Vagina (tissue), 2 donors: ENCODE data around the gene CREB5.

Experiments
- POLR2A ChIP-seq, 2 donors: fragments of 450-650 bp; IDR thresholded peaks; one replicate each; pipeline ENCODE4 v1.6.1; 2017; ENCODE audit warnings: antibody characterized with exemption in 2 of 2, mild to moderate bottlenecking in 2 of 2, moderate library complexity in 2 of 2
- POLR2AphosphoS5 ChIP-seq, 2 donors: sonication (generic); formaldehyde crosslinking; IDR thresholded peaks; one replicate each; pipeline ENCODE4 v1.9.0; 2017; ENCODE audit warnings: antibody characterized with exemption in 2 of 2, mild to moderate bottlenecking in 2 of 2, low read depth in 1 of 2; ENCODE audit not compliant: insufficient read depth in 1 of 2
- TF ChIP-seq, protein P1 (sequence below), 3 experiments: fragments of 450-650 bp in 2 of 3; fragments of 200-600 bp in 1 of 3; sonication (generic) in 1 of 3; IDR thresholded peaks; one replicate each; pipeline ENCODE4 v1.5.1; 2017 to 2019; ENCODE audit warnings: antibody characterized with exemption in 3 of 3, mild to moderate bottlenecking in 2 of 3, moderate library complexity in 2 of 3

DNA sequence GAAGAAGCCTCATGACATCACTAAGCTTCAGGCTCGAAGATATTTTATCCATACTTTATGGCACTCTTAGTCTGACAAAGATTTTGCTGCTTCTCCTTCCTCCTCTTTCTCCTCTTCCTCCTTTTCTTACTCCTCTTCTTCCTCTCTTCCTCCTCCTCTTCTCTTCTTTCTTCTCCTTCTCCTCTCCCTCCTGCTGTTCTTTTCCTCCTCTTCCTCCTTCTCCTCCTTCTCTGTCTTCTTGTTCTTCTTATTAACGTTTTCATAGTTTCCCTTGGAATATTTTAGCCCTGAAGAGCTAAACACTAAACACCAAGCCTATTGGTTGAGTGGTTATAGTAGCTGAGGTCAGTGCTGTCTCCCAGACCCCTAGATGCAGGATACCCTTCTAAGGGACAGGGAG is 137.7 kb downstream of the CREB5 start:
- no peak for TF ChIP-seq POLR2A (IDR thresholded peaks at IDR 0.05)
- TF ChIP-seq, protein P1, sequence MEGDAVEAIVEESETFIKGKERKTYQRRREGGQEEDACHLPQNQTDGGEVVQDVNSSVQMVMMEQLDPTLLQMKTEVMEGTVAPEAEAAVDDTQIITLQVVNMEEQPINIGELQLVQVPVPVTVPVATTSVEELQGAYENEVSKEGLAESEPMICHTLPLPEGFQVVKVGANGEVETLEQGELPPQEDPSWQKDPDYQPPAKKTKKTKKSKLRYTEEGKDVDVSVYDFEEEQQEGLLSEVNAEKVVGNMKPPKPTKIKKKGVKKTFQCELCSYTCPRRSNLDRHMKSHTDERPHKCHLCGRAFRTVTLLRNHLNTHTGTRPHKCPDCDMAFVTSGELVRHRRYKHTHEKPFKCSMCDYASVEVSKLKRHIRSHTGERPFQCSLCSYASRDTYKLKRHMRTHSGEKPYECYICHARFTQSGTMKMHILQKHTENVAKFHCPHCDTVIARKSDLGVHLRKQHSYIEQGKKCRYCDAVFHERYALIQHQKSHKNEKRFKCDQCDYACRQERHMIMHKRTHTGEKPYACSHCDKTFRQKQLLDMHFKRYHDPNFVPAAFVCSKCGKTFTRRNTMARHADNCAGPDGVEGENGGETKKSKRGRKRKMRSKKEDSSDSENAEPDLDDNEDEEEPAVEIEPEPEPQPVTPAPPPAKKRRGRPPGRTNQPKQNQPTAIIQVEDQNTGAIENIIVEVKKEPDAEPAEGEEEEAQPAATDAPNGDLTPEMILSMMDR (IDR thresholded peaks at IDR 0.05) = no peak
- no peak for TF ChIP-seq POLR2AphosphoS5 (IDR thresholded peaks at IDR 0.05; ENCODE audit: insufficient read depth in 1 of 2, low read depth in 1 of 2)
